OCI-LY3 (cell line): ENCODE results near the gene STK32C.

Source experiments
- CTCF ChIP-seq: fragments of 200-600, 300-600 bp; sonication (generic); IDR thresholded peaks from 2 replicates; pipeline ENCODE4 v1.5.1; 2014; ENCODE audit warnings: antibody characterized with exemption, low read length, low read depth
- EZH2phosphoT487 ChIP-seq: fragments of 200-600 bp; shearing (Covaris generic); IDR thresholded peaks from 2 replicates; pipeline ENCODE4 v1.6.1; 2018; ENCODE audit warnings: antibody characterized with exemption, mixed run types, low read depth

DNA sequence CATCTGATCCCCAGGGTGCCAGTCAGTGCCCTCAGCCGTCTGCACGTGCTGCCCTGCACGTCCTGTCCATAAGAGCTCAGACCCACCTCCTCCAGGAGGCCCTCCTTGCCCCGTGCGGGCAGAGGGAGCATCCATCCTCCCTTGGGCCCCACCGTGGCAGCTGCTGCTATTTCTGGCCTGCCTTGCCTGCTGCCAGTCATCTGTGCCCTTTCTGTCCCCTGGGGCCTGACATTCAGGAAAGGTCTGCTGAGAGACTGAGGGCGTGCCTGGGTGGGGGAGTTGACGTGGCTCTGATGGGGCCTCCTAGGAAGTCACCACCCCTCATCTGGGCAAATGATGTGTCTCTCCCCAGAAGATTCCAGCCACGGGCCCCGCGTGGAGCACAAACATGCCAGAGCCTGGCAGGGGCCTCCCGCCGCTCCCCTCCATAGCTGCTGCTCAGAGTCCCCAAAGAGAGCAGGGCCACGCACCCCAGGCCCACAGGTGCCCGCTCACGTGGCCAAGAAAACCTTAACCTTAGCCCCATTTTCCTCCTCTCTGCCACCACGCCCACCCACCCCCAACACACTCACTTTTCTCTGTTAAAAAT is 99.2 kb downstream of the STK32C start:
- TF ChIP-seq CTCF, result no peak
- no peak for TF ChIP-seq EZH2phosphoT487
